HEK293 (cell line): ENCODE measurements around the gene PC.

Experiments used
- BCL11A ChIP-seq: fragments of 450-650 bp; formaldehyde crosslinking; IDR thresholded peaks from 2 replicates; pipeline ENCODE4 v1.5.1; 2016; ENCODE audit warnings: low read depth, missing biosample characterization, missing genetic modification characterization
- CTCF ChIP-seq: fragments of 450-650 bp; formaldehyde crosslinking; IDR thresholded peaks from 2 replicates; pipeline ENCODE4 v1.5.1; 2016; ENCODE audit warnings: missing biosample characterization, missing genetic modification characterization
- GLI2 ChIP-seq: fragments of 450-650 bp; formaldehyde crosslinking; IDR thresholded peaks from 2 replicates; pipeline ENCODE4; 2017; ENCODE audit warnings: missing biosample characterization, missing genetic modification characterization, low read depth, borderline replicate concordance
- KLF16 ChIP-seq: fragments of 450-650 bp; formaldehyde crosslinking; IDR thresholded peaks from 2 replicates; pipeline ENCODE4 v1.5.1; 2017; ENCODE audit warnings: missing biosample characterization, missing genetic modification characterization
- KLF8 ChIP-seq: fragments of 450-650 bp; formaldehyde crosslinking; IDR thresholded peaks from 2 replicates; pipeline ENCODE4 v1.5.1; 2016; ENCODE audit warnings: missing biosample characterization, missing genetic modification characterization
- OVOL3 ChIP-seq: fragments of 450-650 bp; formaldehyde crosslinking; IDR thresholded peaks from 2 replicates; pipeline ENCODE4 v1.5.1; 2016; ENCODE audit warnings: missing biosample characterization, missing genetic modification characterization
- REPIN1 ChIP-seq: fragments of 450-650 bp; formaldehyde crosslinking; IDR thresholded peaks from 2 replicates; pipeline ENCODE4 v1.5.1; 2017; ENCODE audit warnings: missing biosample characterization, missing genetic modification characterization, low read depth
- SCRT1 ChIP-seq: fragments of 450-650 bp; formaldehyde crosslinking; IDR thresholded peaks from 2 replicates; pipeline ENCODE4 v1.5.1; 2016; ENCODE audit warnings: missing biosample characterization, missing genetic modification characterization, borderline replicate concordance
- SP2 ChIP-seq: fragments of 450-650 bp; formaldehyde crosslinking; IDR thresholded peaks from 2 replicates; pipeline ENCODE4 v1.5.1; 2016; ENCODE audit warnings: missing biosample characterization, missing genetic modification characterization
- SP3 ChIP-seq: fragments of 450-650 bp; formaldehyde crosslinking; IDR thresholded peaks from 2 replicates; pipeline ENCODE4 v1.5.1; 2016; ENCODE audit warnings: missing biosample characterization, missing genetic modification characterization
- TCF7L2 ChIP-seq: IDR thresholded peaks from 2 replicates; pipeline ENCODE4 v1.6.1; 2011; ENCODE audit warnings: low read depth, mild to moderate bottlenecking, inconsistent platforms, low read length, moderate library complexity, borderline replicate concordance
- ZBTB1 ChIP-seq: fragments of 450-650 bp; formaldehyde crosslinking; IDR thresholded peaks from 2 replicates; pipeline ENCODE4 v1.5.1; 2016; ENCODE audit warnings: missing biosample characterization, missing genetic modification characterization
- ZBTB48 ChIP-seq: fragments of 450-650 bp; formaldehyde crosslinking; IDR thresholded peaks from 2 replicates; pipeline ENCODE4 v1.5.1; 2016; ENCODE audit warnings: missing biosample characterization, missing genetic modification characterization
- ZBTB8A ChIP-seq: fragments of 450-650 bp; formaldehyde crosslinking; IDR thresholded peaks from 2 replicates; pipeline ENCODE4 v1.5.1; 2016; ENCODE audit warnings: missing biosample characterization, missing genetic modification characterization
- ZNF121 ChIP-seq: fragments of 450-650 bp; formaldehyde crosslinking; IDR thresholded peaks from 2 replicates; pipeline ENCODE4 v1.5.1; 2016; ENCODE audit warnings: missing biosample characterization, missing genetic modification characterization
- ZNF140 ChIP-seq: fragments of 450-650 bp; formaldehyde crosslinking; IDR thresholded peaks from 2 replicates; pipeline ENCODE4 v1.5.1; 2016; ENCODE audit warnings: missing biosample characterization, missing genetic modification characterization
- ZNF16 ChIP-seq: fragments of 450-650 bp; formaldehyde crosslinking; IDR thresholded peaks from 2 replicates; pipeline ENCODE4 v1.5.1; 2016; ENCODE audit warnings: low read depth, missing biosample characterization, missing genetic modification characterization
- ZNF184 ChIP-seq: fragments of 450-650 bp; IDR thresholded peaks from 2 replicates; pipeline ENCODE4 v1.5.1; 2018; ENCODE audit warnings: missing biosample characterization, mild to moderate bottlenecking, missing genetic modification characterization
- ZNF2 ChIP-seq: fragments of 450-650 bp; formaldehyde crosslinking; IDR thresholded peaks from 2 replicates; pipeline ENCODE4 v1.5.1; 2016; ENCODE audit warnings: missing biosample characterization, missing genetic modification characterization
- ZNF211 ChIP-seq: fragments of 450-650 bp; formaldehyde crosslinking; IDR thresholded peaks from 2 replicates; pipeline ENCODE4 v1.5.1; 2016; ENCODE audit warnings: low read depth, missing biosample characterization, missing genetic modification characterization
- ZNF23 ChIP-seq: fragments of 450-650 bp; formaldehyde crosslinking; IDR thresholded peaks from 2 replicates; pipeline ENCODE4 v1.5.1; 2016; ENCODE audit warnings: missing biosample characterization, missing genetic modification characterization, borderline replicate concordance
- ZNF280C ChIP-seq: fragments of 450-650 bp; formaldehyde crosslinking; IDR thresholded peaks from 2 replicates; pipeline ENCODE4 v1.5.1; 2016; ENCODE audit warnings: missing biosample characterization, missing genetic modification characterization
- ZNF280D ChIP-seq: fragments of 450-650 bp; formaldehyde crosslinking; IDR thresholded peaks from 2 replicates; pipeline ENCODE4 v1.5.1; 2016; ENCODE audit warnings: missing biosample characterization, missing genetic modification characterization
- ZNF48 ChIP-seq: fragments of 450-650 bp; formaldehyde crosslinking; IDR thresholded peaks from 2 replicates; pipeline ENCODE4 v1.5.1; 2016; ENCODE audit warnings: missing biosample characterization, missing genetic modification characterization
- ZNF548 ChIP-seq: fragments of 450-650 bp; formaldehyde crosslinking; IDR thresholded peaks from 2 replicates; pipeline ENCODE4 v1.5.1; 2016; ENCODE audit warnings: missing biosample characterization, missing genetic modification characterization
- ZNF580 ChIP-seq: fragments of 450-650 bp; formaldehyde crosslinking; IDR thresholded peaks from 2 replicates; pipeline ENCODE4 v1.5.1; 2016; ENCODE audit warnings: missing biosample characterization, missing genetic modification characterization
- ZNF623 ChIP-seq: fragments of 450-650 bp; formaldehyde crosslinking; IDR thresholded peaks from 2 replicates; pipeline ENCODE4 v1.5.1; 2016; ENCODE audit warnings: missing biosample characterization, missing genetic modification characterization
- ZNF660 ChIP-seq: fragments of 450-650 bp; IDR thresholded peaks from 2 replicates; pipeline ENCODE4 v1.5.1; 2018; ENCODE audit warnings: missing biosample characterization, mild to moderate bottlenecking, missing genetic modification characterization
- ZNF670 ChIP-seq: fragments of 450-650 bp; formaldehyde crosslinking; IDR thresholded peaks from 2 replicates; pipeline ENCODE4 v1.5.1; 2016; ENCODE audit warnings: missing biosample characterization, missing genetic modification characterization, low read depth
- ZNF76 ChIP-seq: fragments of 450-650 bp; formaldehyde crosslinking; IDR thresholded peaks from 2 replicates; pipeline ENCODE4; 2016; ENCODE audit warnings: low read depth, missing biosample characterization, missing genetic modification characterization, borderline replicate concordance
- ZNF776 ChIP-seq: fragments of 450-650 bp; formaldehyde crosslinking; IDR thresholded peaks from 2 replicates; pipeline ENCODE4 v1.5.0; 2017; ENCODE audit warnings: missing biosample characterization, missing genetic modification characterization, borderline replicate concordance
- ZNF792 ChIP-seq: fragments of 450-650 bp; formaldehyde crosslinking; IDR thresholded peaks from 2 replicates; pipeline ENCODE4 v1.5.1; 2016; ENCODE audit warnings: missing biosample characterization, missing genetic modification characterization
- ZSCAN4 ChIP-seq: fragments of 450-650 bp; formaldehyde crosslinking; IDR thresholded peaks from 2 replicates; pipeline ENCODE4 v1.5.1; 2017; ENCODE audit warnings: missing biosample characterization, missing genetic modification characterization

The PC gene

GRCh38 chr11:66842896-66843775 lies 115.0 kb downstream of the PC start, which contains the start of gene RCE1 (continued):
- TF ChIP-seq ZNF48 (no peak), ZNF580 (tag by site-specific recombination) (no peak), ZNF121 (tag by site-specific recombination) (no peak), ZNF776 (no peak), SP3 (tag by site-specific recombination) (peak; percentile 66), SCRT1 (tag by site-specific recombination) (no peak), ZNF23 (tag by site-specific recombination) (no peak), ZNF623 (tag by site-specific recombination) (no peak), KLF8 (peak; percentile 91), ZNF792 (tag by site-specific recombination) (no peak), ZNF211 (tag by site-specific recombination) (no peak), GLI2 (no peak), SP2 (tag by site-specific recombination) (peak; percentile 26), ZNF280D (tag by site-specific recombination) (no peak), ZNF660 (peak; percentile 62; the same call in 1 of the 2 replicates), ZNF280C (tag by site-specific recombination) (no peak), ZNF16 (no peak), TCF7L2 (no peak), OVOL3 (no peak), KLF16 (tag by site-specific recombination) (no peak), ZNF548 (tag by site-specific recombination) (no peak), BCL11A (tag by site-specific recombination) (no peak), ZNF670 (tag by site-specific recombination) (no peak), ZNF184 (tag by site-specific recombination) (no peak), ZBTB1 (tag by site-specific recombination) (no peak), ZBTB8A (tag by site-specific recombination) (peak; percentile 77; the same call in 1 of the 2 replicates), ZBTB48 (peak; percentile 29; the same call in 1 of the 2 replicates), REPIN1 (tag by site-specific recombination) (no peak), ZNF140 (tag by site-specific recombination) (no peak), ZSCAN4 (tag by site-specific recombination) (no peak), CTCF (tag by site-specific recombination) (no peak; the same call in 1 of the 2 replicates), ZNF2 (no peak), ZNF76 (tag by site-specific recombination) (peak; percentile 39; the same call in 1 of the 2 replicates)
